8988T (cell line): ENCODE data around the gene FCHSD1.
A peak's percentile ranks its signal among the peaks of the same experiment; 100 is the strongest.

Experiments
- DNase-seq: peaks from one replicate; pipeline ENCODE4 v3.0.0; 2011

The FCHSD1 gene

DNA sequence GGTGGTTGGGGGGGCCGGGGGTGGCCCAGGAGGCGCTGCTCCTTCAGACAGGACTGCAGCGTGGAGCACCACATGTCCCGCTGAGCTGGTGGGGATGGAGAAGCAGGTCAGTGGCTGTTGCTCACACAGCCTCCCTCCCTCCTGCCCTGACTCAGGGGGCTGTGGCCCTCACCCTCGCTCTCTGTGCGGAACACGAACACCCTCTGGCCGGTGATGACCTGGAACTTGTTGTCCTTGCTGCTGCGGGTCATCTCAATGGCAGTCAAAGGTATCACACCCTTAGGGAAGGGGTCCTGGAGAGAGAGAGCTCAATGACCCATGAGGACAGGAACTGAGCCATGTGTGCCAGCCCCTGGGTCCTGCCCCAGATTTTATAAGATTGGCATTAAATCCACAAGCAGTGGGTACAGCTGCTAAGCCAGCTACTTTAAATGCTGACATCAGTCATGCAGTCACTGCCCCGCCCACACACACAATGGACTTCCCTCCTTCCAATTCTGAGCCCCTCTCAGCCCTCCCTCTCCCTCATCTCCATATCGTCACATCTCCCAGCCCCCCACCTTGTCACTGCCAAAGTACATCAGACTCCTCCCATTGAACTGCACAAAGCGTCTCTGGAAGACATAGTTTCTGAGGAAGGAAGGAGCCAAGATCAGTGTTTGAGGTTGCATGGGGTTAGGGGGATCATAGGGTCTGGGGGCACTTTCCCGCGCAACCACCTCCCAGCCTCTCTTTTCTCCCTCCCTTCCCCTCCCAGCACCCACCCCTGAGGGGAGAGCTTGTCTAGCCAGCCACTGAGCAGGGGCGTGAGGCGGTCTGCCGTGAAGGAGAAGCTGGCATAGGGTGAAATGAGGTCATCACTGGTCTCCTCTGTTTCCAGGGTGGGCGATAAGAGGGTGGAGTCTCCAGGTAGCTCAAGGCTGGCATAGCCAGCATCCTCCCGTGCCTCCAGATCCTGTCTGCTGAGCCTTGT, 21.9 kb upstream of the FCHSD1 start:
- no peak for DNase-seq

DNA sequence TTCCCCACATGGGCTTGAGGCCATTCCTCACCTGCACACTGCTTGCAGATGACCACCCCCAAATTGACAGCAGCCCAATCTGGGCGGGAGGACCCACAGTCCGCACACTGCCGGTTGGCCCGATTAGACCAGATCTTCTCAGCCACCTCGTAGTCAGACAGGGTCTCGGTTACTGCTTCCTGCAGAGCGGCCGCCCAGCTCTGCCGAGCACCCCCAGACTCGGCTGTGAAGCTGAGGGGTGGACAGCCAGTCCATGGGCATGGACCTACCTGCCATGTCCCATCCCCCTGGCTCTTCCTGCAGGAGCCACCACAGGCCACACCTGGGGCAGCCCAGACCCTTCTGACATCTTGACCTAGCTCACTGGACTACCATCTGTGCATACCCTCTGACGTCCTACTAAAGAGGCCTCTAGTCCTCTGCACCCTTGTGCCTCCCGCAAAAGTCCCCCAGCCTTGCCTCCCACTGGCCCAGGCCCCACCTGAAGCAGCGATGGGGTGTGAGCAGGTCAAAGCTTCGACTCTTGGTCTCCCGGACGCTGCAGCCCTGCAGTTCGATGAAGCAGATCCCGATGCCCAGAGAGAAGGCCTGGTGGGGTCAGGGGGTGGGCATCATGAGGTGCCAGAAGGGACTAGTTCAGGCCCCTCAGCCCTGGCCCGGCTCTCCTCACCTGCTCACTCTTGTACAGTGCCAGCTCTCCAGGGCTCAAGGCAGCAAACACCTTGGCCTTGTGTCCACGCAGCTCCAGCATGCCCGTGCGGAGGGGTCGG, 21.0 kb upstream of the FCHSD1 start:
- no peak for DNase-seq

DNA sequence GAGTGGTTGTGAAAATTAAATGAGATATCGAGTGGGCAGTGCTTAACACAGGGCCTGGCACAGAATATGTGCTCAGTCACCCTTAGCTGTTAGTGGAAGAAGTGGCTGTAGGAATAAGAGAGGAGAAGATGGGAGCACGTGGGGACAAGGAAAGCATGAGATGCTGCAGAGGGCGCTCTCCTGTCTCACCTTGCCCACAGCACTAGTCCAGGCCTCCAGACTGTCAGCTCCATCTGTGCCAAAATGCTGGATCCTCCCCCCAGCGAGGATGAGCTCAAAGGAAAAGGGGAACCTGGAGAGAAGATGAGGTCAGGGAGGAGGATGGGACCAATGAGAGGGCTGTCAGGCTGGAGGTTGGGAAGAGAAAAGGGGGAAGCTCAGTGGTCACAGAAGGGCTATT, 18.3 kb upstream of the FCHSD1 start:
- DNase-seq: no peak

DNA sequence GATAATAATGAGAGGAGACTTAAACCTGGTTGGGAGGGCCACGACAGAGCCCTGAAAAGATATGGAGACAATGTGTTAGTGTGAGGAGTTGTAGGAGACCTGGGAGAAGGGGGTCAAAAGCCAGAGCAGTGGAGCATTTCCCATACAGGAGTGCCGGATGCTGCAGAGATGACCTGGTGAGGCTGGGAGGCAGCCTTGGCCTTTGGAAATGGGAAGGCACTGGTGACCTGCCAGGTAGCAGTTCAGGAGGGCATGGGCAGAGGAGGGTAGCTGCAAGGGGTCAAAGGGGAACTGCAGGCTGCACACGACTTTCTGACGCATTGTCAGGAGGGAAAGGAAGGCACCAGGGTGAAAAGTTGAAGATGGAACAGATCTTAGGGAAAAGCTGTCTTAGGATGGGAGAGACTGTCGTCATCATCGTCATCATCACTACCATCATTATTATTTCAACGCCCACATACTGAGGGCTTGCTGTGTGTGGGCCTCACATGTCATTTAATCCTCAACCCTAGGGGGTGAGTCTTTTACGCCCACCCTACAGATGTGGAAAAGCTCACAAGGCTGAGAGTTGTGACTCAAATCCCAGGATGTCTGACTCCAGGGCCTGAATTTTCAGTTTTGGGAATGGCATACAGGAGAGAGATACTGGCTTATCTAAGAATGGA, 17.5 kb upstream of the FCHSD1 start:
- DNase-seq: no peak

DNA sequence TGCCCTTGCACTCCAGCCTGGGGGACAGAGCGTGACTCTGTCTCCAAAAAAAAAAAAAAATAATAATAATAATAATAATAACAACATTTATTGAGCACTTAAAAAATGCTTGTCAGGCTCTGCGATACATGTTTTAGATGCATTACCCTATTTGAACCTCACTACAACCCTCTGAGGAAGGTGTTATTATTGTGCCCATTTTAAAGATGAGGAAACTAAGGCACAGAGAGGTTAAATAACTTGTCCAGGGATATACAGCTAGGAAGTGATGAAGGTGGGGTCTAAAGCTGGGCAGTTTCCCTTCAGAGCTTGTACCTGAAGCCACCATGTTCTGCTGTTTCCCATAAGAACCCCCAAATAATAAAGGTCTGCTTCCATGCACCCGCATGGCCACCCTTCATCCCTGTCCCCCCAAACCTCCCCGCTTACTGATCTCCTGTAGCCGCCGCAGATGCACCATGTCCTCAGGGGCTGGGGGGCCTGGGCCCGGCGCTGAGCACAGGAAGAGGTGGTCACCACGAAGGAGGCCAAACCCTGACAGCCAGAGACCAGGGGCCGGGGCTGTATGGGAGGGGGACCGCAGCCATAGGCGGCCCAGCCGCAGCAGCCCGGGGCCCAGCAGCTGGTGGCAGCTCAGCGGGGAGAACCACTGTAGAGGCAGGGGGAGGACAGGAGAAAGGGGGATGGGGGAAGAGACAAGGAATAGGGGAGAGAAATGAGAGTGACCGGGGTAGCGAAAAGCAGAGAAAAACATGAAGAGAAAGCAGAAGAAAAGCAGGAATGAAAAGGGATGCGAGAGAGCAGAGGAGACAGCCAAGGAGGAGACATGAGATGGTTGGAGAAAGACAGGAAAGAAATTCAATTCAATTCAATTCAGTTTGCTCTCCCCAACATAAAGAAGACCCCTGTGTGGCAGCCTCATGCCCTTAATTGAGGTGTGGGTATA, 15.1 kb upstream of the FCHSD1 start:
- DNase-seq: no peak

- peak; percentile 77 for DNase-seq
These were observed 13.7 kb upstream of the FCHSD1 start for GRCh38 chr5:141664733-141665461.

- no peak for DNase-seq
These were observed 12.3 kb upstream of the FCHSD1 start for GRCh38 chr5:141663506-141663905.

DNA sequence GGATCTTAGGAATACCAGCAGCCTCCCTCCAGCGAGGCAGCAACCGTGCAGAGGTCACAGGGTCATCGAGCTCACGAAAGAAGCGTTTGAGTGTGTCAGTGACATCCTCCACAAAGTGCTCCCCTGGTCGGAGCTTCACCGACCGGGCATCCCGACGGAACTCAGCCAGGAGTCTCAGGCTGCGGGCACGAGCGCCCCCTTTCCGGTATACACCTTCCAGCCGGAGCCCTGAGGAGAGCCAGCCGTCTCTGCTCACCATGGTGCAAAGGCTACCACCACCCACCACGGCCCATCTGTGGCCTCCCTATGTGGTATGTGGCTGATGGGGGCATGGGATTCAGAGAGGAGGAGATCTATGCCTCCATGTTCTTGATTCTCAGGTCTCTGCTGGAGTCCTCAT, 10.8 kb upstream of the FCHSD1 start:
- DNase-seq: no peak

GRCh38 chr5:141657937-141658545, 6.8 kb upstream of the FCHSD1 start:
- peak; percentile 64 for DNase-seq

- DNase-seq: no peak
These were observed 6.2 kb upstream of the FCHSD1 start for GRCh38 chr5:141657404-141657803.

GRCh38 chr5:141656396-141656795, 5.2 kb upstream of the FCHSD1 start:
- DNase-seq: no peak

DNA sequence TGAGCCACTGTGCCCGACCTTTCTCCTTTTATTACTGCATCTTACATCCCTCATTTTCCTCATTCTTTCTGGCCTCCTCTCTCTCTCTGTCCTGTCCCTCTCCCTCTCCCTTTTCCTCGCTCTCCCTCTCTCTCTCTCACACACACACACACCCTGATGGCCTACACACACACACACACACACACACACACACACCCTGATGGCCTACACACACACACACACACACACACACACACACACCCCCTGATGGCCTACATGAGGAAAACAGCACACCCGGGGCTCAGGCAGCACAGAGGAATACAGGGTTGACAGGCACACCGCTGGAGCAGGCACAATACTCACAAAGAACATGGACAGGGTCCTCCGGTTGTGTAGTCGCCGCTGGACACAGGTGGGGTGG, 3.8 kb upstream of the FCHSD1 start:
- no peak for DNase-seq

DNA sequence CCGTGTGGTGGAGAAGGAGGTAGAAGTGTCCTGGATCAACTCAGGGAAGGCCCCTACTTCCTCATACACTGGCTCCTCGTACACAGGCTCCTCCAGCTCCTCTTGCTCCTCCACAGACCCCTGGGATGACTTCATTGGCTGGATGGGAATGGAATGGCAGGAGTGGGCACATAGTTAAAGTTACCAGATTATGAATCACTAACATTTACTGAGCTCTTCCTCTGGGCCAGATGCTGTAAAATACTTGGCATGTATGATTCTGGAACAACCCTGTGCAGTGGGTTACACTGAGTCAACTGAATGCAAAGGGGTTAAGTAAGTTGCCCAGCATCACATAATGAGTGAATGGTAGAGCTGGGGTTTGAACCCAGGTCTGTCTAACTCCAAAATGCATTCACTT, 3.1 kb upstream of the FCHSD1 start:
- DNase-seq: peak; percentile 75

DNA sequence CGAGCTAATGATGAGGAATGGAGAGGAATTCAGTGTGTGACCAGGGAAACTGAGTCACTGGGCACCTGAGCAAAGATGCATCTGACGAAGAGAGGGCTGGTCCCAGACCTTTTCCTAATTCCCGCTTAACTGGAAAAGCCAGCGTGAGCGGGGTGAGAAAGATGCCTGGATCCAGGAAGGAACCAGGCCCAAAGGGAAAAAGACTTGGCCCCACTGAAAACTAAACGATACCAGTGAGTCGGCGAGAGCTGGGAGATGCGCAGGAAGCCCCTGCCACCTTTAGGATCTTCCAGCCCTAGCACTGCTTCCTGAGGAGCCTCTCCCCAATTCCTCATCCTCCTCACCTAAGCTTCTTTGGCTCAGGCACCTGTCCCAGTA, 499 bp upstream of the FCHSD1 start:
- no peak for DNase-seq

DNA sequence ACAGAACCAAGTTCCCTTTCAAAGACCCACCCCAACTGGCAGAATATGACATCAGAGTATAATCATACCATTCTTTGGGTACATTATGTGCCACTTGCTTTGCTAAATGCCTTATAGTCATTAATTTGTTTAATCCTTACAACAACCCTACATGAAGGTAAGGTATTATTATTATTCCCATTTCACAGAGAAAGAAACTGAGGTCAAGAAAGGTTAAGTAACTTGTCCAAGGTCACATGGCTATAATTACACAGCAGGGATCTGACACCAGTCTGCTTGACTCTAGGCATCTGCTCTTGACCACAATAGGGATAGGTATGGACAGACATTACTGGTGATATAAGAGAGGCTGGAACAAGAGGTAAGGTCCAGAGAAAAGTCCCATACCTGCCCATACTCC, 1.2 kb downstream of the FCHSD1 start:
- no peak for DNase-seq

- DNase-seq: no peak
These were observed 2.0 kb downstream of the FCHSD1 start for GRCh38 chr5:141649056-141649688.

GRCh38 chr5:141647851-141648250, 3.4 kb downstream of the FCHSD1 start:
- no peak for DNase-seq

DNA sequence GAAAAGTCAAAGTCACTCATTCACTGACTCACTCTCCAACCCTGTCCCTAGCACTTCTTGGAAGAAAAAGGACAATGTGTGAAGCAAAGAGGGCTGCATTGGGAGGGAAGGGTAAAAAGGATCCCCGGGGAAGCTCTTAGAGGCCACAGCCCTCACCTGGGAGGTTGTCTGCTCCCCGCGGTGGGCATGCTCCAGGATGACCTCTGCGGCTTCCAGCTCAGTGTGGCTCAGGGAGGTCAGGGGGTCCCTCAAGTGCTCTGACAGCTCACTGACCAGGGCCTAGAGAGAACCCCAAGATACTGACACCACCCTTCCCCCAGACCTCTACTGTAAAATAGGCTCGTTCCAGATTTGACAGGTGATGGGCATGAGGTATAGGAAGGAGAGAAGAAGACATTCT, 4.0 kb downstream of the FCHSD1 start:
- no peak for DNase-seq

GRCh38 chr5:141646026-141646425, 5.2 kb downstream of the FCHSD1 start:
- DNase-seq: no peak

GRCh38 chr5:141641634-141642267, 9.5 kb downstream of the FCHSD1 start:
- DNase-seq: peak; percentile 65
